ENCODE results near the gene NPIPA3.
"Not testable (repeated sequence)": the region's sequence is repeated elsewhere in the genome, so short reads cannot be mapped to it uniquely, and the experiment has no call there.

NPIPA3 gene

DNA sequence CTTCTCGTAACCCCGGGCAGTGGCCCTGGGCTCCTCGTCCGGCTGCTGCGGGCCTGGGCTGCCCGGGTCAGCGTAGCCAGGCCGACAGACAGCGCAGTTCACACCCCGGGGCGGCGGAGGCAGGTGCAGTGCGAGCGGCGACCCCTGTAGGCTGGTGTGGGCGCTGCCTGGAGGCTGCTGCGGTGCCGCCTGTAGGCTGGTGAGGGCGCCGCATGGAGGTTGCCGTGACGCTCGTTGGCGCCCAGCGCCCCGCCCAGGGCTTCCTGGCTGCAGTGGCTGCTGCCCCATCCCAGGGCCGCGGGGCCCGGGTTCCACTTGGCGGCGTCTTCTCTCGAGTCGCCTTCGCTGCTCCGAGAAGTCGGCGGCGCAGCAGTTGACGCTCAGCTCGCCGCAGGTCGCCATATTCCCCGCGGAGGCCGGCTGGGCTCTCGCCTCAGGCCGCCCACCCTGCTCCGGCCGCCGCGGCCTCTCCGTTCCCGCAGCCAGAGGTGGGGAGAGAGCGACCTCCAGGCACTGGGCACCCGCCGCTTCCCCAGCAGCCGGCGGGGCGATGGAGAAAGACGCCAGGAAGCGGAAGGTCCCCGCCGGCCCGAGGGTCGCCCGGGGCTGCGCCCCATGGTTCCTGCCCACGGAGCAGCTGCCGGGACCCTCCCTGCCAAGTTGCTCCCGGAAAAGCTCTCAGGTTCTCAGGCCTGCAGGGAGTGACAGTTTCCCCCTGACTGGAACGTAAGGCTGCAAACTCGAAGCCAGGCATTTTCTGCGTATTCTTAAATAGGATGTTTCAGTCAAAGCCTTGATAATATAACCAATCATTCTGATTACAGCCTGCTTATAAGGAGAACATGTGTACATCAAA, at the start of gene NPIPA3:
TSS of gene NPIPA3 (plus strand) at position 256 of the 856 bp plus-strand sequence. CDS start 5,533 bp downstream, outside the sequence.
- H3K27me3 ChIP-seq (ENCODE audit: control insufficient read depth in 1 of 2, insufficient read depth in 2 of 2, low read length in 2 of 2); H3K4me3 ChIP-seq (ENCODE audit: low read depth in 1 of 2, low read length in 2 of 2); H3K36me3 ChIP-seq (ENCODE audit: insufficient read depth, low read length); H3K4me1 ChIP-seq (ENCODE audit: insufficient read depth, low read length); H3K9me3 ChIP-seq (ENCODE audit: low read length); H3K27ac ChIP-seq (ENCODE audit: low read depth, low read length); H3K9ac ChIP-seq (ENCODE audit: low read length): not testable (repeated sequence)

DNA sequence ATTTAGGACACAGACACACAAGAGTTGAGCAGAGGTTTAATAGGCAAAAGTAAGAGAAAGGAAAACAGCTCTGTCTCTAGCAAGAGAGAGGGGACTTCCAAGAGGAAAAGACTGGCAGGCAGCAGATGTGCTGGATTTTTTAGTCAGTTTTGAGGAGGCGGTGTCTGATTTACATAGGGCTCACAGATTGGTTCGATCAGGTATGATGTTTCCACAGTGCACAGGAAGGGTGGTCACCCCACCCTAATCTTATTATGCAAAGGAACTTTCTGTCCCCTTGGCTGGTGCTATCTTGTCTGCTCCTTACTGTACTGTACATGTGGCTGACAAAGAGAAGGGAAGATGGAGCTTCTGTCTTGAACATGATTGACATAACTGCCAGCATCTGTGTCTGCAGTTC, 45.1 kb upstream of the NPIPA3 start:
- Histone ChIP-seq H3K9ac (ENCODE audit: low read length) (no peak overlapping the region), H3K4me1 (ENCODE audit: insufficient read depth, low read length) (no peaks in the 10 kb centered on the region), H3K27ac (ENCODE audit: low read depth, low read length) (no peak overlapping the region), H3K9me3 (ENCODE audit: low read length) (no peaks in the 10 kb centered on the region), H3K36me3 (ENCODE audit: insufficient read depth, low read length) (peaks cover 33% of the 10 kb centered on the region), H3K4me3 (ENCODE audit: low read depth in 1 of 2, low read length in 2 of 2) (no peak overlapping the region), H3K27me3 (ENCODE audit: control insufficient read depth in 1 of 2, insufficient read depth in 2 of 2, low read length in 2 of 2) (no peaks in the 10 kb centered on the region)

DNA sequence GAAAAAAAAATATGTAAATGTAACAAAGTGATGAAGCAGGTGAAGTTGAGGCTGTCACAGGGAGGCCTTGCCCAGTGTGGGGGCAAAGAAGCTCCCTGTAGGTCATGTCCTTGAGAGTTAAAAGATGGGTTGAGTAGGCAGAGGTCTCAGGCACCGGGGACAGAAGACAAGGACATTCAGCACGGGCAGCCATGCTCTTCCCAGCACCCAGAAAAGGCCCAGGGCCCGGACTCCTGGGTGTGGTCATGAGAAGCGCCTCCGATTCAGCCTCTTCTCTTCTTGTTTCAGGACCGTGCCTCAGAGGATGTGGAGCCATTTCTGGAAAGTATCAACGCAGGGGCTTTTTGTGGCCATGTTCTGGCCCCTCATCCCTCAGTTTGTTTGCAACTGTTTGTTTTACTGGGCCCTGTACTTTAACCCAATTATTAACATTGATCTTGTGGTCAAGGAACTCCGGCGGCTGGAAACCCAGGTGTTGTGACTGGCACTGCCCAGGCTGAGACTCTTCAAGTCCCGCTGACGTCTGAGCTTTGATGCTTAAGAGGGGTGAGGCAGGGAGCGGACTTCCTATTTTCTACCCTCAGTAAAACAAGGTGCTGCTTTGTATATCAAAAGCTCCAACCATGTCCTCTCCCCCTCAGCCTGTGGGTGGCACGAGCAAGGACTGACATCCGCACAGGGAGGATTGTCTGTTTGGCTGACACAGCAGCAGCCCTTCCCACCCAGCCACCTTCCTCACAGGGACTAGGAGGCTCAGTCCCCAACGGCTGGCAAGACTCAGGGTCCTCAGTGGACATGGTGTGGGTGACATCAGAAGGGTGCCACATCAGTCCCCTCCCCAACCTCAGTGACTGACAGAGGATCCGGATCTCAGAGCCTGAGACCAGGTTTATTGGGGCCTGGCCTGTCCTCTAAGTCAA, 35.6 kb upstream of the NPIPA3 start:
- Histone ChIP-seq H3K4me3 (ENCODE audit: low read depth in 1 of 2, low read length in 2 of 2) (no peak overlapping the region), H3K4me1 (ENCODE audit: insufficient read depth, low read length) (no peaks in the 10 kb centered on the region), H3K36me3 (ENCODE audit: insufficient read depth, low read length) (peaks cover 38% of the 10 kb centered on the region), H3K9ac (ENCODE audit: low read length) (no peak overlapping the region), H3K27ac (ENCODE audit: low read depth, low read length) (no peak overlapping the region), H3K27me3 (ENCODE audit: control insufficient read depth in 1 of 2, insufficient read depth in 2 of 2, low read length in 2 of 2) (no peaks in the 10 kb centered on the region), H3K9me3 (ENCODE audit: low read length) (no peaks in the 10 kb centered on the region)

DNA sequence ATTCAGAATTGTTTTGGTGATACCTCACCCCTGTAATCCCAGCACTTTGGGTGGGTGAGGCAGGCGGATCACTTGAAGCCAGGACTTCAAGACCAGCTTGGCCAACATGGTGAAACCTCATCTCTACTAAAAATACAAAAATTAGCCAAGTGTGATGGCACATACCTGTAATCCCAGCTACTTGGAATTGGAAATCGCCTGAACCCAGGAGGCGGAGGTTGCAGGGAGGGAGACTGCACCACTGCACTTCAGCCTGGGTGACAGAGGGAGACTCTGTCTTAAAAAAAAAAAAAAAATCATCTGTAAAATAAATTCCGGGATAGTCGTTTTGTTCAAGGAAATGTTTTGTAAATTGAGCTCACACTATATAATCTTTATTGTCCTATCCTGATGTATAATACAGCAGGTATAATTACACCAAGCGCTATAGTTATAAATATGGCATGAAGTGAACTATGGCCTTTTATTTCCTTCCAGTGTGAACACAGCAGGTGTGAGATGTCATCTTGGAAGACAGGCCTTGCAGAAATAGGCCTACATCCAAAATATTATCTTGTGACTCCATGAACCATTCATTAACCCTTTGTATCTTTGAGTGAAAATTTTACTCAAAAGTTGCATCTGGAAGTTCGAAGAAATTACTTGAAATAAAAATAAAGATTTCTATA, 34.5 kb upstream of the NPIPA3 start:
- no peak overlapping the region for H3K9ac ChIP-seq (ENCODE audit: low read length)
- no peaks in the 10 kb centered on the region for H3K9me3 ChIP-seq (ENCODE audit: low read length)
- no peak overlapping the region for H3K27ac ChIP-seq (ENCODE audit: low read depth, low read length)
- H3K4me3 ChIP-seq (ENCODE audit: low read depth in 1 of 2, low read length in 2 of 2) = no peak overlapping the region
- H3K36me3 ChIP-seq (ENCODE audit: insufficient read depth, low read length) = peaks cover 32% of the 10 kb centered on the region
- H3K27me3 ChIP-seq (ENCODE audit: control insufficient read depth in 1 of 2, insufficient read depth in 2 of 2, low read length in 2 of 2) = no peaks in the 10 kb centered on the region
- no peaks in the 10 kb centered on the region for H3K4me1 ChIP-seq (ENCODE audit: insufficient read depth, low read length)

DNA sequence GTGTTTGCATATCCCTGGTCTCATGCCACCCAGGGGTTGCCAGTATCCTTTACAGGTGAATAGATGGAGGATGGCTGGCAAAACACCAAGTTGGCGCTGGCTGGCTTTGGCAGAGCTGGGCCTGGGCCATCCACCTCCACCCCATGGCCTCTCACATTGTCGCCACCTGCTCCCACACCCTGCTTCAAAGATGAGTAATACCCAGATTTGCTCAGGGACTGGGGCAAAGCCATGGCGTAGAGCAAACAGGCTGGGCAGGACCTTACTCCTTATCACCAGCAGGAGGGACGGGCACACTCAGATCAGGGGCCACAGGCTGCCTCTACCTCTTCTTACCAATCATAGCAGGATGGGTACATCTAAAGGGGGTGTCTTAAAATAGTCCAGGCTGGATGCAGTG, 33.4 kb upstream of the NPIPA3 start:
- no peaks in the 10 kb centered on the region for H3K9me3 ChIP-seq (ENCODE audit: low read length)
- no peaks in the 10 kb centered on the region for H3K4me1 ChIP-seq (ENCODE audit: insufficient read depth, low read length)
- H3K27me3 ChIP-seq (ENCODE audit: control insufficient read depth in 1 of 2, insufficient read depth in 2 of 2, low read length in 2 of 2) = no peaks in the 10 kb centered on the region
- no peak overlapping the region for H3K9ac ChIP-seq (ENCODE audit: low read length)
- H3K27ac ChIP-seq (ENCODE audit: low read depth, low read length) = no peak overlapping the region
- H3K4me3 ChIP-seq (ENCODE audit: low read depth in 1 of 2, low read length in 2 of 2) = no peak overlapping the region
- peaks cover 24% of the 10 kb centered on the region for H3K36me3 ChIP-seq (ENCODE audit: insufficient read depth, low read length)

DNA sequence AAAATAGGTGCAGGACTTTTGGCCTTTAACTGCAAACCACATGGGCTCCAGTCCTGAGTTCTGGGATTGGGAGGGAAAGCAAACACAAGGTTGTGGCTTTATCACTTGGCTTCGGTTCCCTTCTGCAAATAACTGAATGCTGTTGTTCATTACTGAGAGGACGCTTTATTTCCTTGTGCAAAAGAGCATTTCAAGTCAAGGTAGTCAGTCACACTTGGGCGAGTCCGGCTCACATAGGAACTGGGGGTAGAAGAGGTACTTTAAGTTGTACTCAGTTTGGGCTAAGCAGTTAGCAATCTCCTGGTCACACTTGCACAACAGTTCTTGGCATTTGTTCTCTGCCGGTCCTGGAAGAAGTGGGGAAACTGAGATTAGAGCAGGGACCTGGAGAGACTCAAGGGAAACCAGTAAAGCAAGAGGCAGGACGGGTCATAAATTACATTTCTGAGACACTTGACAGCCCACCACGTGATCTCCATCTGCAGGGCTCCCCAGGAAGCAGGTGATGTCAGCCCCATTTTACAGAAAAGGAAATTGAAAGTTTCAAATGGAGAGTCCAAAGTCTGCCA, 30.7 kb upstream of the NPIPA3 start:
- Histone ChIP-seq H3K27me3 (ENCODE audit: control insufficient read depth in 1 of 2, insufficient read depth in 2 of 2, low read length in 2 of 2) (no peaks in the 10 kb centered on the region), H3K9me3 (ENCODE audit: low read length) (no peaks in the 10 kb centered on the region), H3K27ac (ENCODE audit: low read depth, low read length) (no peak overlapping the region), H3K4me3 (ENCODE audit: low read depth in 1 of 2, low read length in 2 of 2) (no peak overlapping the region), H3K36me3 (ENCODE audit: insufficient read depth, low read length) (peaks cover 5% of the 10 kb centered on the region), H3K9ac (ENCODE audit: low read length) (no peak overlapping the region), H3K4me1 (ENCODE audit: insufficient read depth, low read length) (no peaks in the 10 kb centered on the region)

DNA sequence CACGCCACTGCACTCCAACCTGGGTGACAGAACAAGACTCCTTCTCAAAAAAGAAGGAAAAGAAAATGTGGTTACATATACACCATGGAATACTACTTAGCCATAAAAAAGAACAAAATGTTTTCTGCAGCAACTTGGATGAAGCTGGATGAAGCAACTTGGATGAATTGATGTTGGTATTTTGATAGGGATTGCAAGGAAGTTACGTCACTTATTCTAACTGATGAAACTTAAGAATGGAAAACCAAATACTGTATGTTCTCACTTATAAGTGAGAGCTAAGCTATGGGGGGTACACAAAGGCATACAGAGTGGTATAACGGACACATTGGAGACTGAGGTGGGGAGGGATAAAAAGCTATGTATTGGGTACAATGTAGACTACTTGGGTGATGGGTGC, 26.6 kb upstream of the NPIPA3 start:
- Histone ChIP-seq H3K4me3 (ENCODE audit: low read depth in 1 of 2, low read length in 2 of 2) (no peak overlapping the region), H3K27me3 (ENCODE audit: control insufficient read depth in 1 of 2, insufficient read depth in 2 of 2, low read length in 2 of 2) (no peaks in the 10 kb centered on the region), H3K9ac (ENCODE audit: low read length) (no peak overlapping the region), H3K9me3 (ENCODE audit: low read length) (no peaks in the 10 kb centered on the region), H3K27ac (ENCODE audit: low read depth, low read length) (no peak overlapping the region), H3K36me3 (ENCODE audit: insufficient read depth, low read length) (no peaks in the 10 kb centered on the region), H3K4me1 (ENCODE audit: insufficient read depth, low read length) (no peaks in the 10 kb centered on the region)

DNA sequence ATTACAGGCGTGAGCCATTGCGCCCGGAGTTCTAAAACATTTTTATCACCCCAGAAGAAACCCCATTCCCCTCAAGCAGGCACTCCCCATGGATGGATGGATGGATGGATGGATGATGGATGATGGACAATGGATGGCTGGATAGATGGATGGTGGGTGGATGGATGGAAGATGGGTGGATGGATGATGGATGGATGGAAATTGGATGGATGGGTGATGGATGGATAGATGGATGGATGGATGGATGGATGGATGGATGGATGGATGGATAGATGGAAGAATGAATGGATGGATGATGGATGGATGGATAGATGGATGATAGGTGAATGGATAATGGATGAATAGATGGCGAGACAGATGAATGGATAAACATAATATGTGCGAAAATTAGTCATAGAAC, 25.6 kb upstream of the NPIPA3 start:
- Histone ChIP-seq H3K4me3 (ENCODE audit: low read depth in 1 of 2, low read length in 2 of 2) (no peak overlapping the region), H3K4me1 (ENCODE audit: insufficient read depth, low read length) (no peaks in the 10 kb centered on the region), H3K9ac (ENCODE audit: low read length) (no peak overlapping the region), H3K36me3 (ENCODE audit: insufficient read depth, low read length) (no peaks in the 10 kb centered on the region), H3K9me3 (ENCODE audit: low read length) (no peaks in the 10 kb centered on the region), H3K27me3 (ENCODE audit: control insufficient read depth in 1 of 2, insufficient read depth in 2 of 2, low read length in 2 of 2) (no peaks in the 10 kb centered on the region), H3K27ac (ENCODE audit: low read depth, low read length) (no peak overlapping the region)

DNA sequence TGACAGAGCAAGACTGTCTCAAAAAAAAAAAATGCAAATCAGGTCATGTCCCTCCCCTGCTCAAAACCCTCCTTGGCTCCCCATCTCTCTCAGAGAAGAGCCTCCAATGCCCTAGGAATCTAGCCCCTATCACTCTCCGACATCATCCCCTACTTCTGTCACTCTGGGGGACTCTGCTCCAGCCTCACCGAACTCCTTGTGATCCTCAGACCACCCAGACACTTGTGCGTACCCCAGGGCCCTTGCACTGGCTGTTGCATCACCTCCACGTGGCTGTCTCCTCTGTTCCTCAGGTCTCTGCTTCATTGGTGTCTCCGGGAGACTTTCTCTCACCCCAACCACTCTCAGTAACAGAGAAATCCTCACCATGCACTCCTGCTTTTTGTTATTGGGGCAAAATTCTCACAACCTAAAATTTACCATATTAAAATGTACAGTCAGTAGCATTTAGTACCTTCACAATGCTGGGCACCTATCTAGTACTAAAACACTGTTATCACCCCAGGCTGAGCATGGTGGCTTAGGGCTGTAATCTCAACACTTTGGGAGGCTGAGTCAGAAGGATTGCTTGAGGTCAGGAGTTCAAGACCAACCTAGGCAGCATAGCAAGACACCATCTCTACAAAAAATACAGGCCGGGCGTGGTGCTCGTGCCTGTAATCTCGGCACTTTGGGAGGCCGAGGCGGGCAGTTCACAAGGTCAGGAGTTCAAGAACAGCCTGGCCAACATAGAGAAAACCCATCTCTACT, 24.3 kb upstream of the NPIPA3 start:
- Histone ChIP-seq H3K27me3 (ENCODE audit: control insufficient read depth in 1 of 2, insufficient read depth in 2 of 2, low read length in 2 of 2) (no peaks in the 10 kb centered on the region), H3K4me3 (ENCODE audit: low read depth in 1 of 2, low read length in 2 of 2) (no peak overlapping the region), H3K9ac (ENCODE audit: low read length) (no peak overlapping the region), H3K27ac (ENCODE audit: low read depth, low read length) (no peak overlapping the region), H3K36me3 (ENCODE audit: insufficient read depth, low read length) (no peaks in the 10 kb centered on the region), H3K4me1 (ENCODE audit: insufficient read depth, low read length) (no peaks in the 10 kb centered on the region), H3K9me3 (ENCODE audit: low read length) (no peaks in the 10 kb centered on the region)

DNA sequence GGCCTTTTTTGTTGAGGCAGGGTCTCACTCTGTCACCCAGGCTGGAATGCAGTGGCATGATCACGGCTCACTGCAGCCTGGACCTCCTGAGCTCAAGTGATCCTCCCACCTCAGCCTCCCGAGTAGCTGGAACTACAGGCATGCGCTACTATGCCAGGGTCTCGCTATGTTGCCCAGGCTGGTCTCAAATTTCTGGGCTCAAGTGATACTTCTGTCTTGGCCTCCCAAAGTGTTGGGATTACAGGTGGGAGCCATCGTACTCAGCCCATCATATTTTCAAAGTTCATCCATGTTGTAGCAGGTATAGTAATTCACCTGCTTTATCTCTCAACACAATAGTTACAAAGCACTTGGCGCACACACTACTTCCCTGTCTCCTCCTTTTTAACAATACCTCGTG, 22.8 kb upstream of the NPIPA3 start:
- H3K36me3 ChIP-seq (ENCODE audit: insufficient read depth, low read length); H3K27ac ChIP-seq (ENCODE audit: low read depth, low read length); H3K27me3 ChIP-seq (ENCODE audit: control insufficient read depth in 1 of 2, insufficient read depth in 2 of 2, low read length in 2 of 2); H3K9me3 ChIP-seq (ENCODE audit: low read length); H3K9ac ChIP-seq (ENCODE audit: low read length); H3K4me1 ChIP-seq (ENCODE audit: insufficient read depth, low read length); H3K4me3 ChIP-seq (ENCODE audit: low read depth in 1 of 2, low read length in 2 of 2): not testable (repeated sequence)

Data from muscle layer of colon (tissue), 2 donors.